ENCODE results near the gene SNED1.

Gene SNED1

DNA sequence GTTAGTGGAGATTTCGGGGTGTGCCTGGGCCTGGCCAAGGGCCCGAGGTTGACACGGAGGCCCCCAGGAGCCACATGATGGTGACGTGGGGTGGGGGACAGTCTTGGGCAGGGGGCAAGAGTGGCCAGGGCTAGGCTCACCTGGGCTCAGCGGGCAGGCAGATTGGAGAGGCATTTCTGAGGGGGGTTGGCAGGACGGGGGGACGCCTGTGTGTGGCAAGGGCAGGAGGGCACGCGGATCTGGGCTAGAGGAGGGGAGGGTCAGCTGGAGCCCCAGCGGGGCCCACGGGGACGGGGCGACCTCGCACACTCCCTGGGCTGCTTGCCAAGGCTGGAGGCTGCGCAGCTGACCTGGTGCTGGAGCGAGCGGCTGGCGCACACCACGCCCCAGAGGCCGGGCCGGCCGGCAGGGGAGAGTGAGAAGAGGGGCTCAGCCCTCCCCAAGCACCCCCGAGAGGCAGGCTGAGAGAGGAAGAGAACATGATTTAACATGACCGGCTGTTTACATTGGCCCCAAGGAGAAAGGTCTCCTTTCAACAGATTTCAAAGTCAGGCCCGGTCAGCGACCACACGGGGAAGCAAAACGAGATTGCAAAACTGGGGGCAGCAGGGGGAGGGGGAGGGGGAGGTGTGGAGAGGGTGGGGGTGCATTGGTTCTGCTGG, 38.0 kb upstream of the SNED1 start:
- DNase-seq, result no peak

- DNase-seq, result no peak
Observed at GRCh38 chr2:240960971-240961876, 37.2 kb upstream of the SNED1 start.

- DNase-seq, result no peak
Observed at GRCh38 chr2:240961910-240962299, 36.5 kb upstream of the SNED1 start.

DNA sequence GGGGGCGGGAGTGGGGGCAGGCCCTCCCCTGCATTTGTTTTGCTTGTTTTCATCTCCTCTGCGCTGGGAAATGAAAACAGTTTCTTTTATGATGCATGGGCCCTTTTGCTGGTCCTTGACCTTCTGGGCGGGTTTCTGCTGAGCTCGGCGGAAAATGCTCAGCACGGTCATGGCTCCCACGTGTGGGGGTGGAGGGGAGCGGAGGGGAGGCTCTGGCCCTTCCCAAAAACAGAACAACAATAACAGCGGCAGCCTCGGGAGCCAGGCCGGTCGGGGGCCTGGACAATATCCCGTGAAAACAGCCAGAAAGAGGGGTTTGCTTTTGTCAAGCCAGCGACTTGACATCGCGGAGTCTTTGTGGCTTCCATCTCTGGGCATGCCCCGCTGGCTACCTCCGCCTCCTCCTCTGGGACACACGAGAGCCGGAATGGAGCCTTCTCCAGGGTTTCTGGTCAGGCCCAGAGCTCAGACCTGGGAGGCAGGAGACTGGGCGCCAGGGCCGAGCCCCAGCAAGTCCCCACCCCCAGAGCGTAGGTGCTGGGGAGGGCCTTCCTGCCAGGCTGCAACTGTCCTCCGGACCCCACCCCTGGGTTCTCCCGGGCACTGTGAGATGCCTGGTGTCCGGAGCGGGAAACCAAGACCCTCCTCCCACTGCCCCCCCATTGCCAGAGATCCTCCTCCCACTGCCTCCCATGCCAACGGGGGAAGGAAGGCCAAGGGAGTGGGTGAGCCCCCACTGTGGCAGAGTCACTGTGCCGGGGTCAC, 35.9 kb upstream of the SNED1 start:
- no peak for DNase-seq

- DNase-seq, result no peak
Observed at GRCh38 chr2:240963065-240963867, 35.2 kb upstream of the SNED1 start.

DNA sequence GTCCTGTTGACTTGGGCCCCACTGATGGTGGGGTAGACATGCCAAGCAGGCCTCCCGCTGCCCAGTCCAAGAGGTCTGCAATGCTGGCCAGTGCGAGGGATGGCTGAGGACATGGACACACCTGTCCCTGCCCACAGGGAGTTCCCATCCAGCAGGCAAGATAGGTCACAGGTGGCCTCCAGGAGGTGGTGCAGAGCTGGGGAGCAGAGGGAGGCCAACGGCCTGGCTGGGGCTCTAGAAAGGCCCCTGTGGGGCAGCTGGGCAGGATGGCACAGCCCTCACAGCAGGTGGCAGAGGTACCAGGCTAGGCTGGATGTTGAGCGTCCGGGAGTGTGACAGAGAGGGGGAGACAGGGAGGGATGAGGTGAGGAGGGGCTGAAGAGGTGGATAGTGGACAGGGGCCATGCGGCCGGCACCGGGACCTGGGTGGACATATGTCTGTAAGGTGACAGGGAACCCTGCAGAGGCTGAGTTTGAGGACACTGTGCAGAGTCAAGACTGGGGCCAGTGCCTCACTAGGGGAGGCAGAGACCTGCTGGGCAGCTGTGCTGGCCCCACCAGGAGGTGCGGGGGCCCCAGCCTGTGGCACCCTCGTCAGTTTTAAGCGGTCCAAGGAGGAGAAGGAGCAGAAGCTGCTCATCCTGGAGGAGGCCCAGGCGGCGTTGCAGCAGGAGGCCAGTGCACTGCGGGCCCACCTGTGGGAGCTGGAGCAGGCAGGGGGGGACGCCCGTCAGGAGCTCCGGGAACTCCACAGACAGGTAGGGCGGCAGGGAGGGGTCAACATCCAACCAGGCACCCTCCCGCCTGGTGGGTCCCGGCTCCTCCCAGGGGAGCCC, 34.3 kb upstream of the SNED1 start:
- DNase-seq, result no peak

GRCh38 chr2:240964704-240965295, 33.6 kb upstream of the SNED1 start:
- no peak for DNase-seq

GRCh38 chr2:240965296-240965904, 33.0 kb upstream of the SNED1 start:
- DNase-seq, result no peak

DNA sequence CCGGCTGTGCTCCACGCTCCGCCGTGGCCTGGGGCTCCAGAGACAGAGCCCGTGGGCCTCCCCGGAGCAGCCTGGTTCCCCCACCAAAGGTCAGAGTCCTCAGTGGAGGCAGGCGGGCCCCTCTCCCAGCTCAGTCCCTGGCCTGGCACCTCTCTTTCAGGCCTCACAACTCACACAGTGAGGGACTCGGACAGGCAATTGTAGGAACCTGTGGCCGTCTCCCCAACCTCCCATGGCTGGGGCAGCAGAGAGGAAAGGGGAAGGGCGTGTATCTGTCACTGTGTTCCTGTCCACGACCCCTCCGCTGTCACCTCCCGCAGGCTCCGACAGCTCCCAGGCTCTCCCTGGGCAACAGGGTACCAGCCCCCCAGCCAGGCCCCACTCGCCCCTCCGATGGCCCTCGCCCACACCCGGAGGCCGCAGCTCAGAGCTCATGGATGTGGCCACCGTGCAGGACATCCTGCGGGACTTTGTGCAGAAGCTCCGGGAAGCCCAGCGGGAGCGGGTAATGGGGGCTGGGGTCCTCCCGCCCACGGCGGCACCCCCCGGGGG, 32.4 kb upstream of the SNED1 start:
- no peak for DNase-seq

DNA sequence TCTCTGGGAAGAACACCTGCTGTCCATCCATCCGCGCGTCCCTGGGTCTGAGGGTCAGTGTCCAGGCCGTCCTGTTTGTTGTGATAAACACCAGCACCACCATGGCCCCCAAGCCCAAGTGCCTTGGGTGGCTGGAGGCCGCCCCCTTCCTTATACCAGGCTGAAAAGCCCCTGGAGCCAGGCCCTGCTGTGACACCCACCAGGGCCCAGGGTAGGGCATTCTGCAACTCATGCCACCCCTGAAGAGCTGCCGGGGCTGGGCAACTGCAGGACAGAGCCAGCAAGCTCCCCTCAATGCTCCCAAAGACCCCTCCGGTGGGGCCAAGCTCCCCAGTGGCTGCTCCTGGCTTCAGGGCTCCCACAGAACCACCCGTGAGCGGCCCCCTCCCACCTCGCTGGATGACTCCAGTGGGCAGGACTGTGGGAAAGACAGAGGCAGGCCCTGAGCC, 31.9 kb upstream of the SNED1 start:
- no peak for DNase-seq

- no peak for DNase-seq
Observed at GRCh38 chr2:240966906-240967680, 31.3 kb upstream of the SNED1 start.

DNA sequence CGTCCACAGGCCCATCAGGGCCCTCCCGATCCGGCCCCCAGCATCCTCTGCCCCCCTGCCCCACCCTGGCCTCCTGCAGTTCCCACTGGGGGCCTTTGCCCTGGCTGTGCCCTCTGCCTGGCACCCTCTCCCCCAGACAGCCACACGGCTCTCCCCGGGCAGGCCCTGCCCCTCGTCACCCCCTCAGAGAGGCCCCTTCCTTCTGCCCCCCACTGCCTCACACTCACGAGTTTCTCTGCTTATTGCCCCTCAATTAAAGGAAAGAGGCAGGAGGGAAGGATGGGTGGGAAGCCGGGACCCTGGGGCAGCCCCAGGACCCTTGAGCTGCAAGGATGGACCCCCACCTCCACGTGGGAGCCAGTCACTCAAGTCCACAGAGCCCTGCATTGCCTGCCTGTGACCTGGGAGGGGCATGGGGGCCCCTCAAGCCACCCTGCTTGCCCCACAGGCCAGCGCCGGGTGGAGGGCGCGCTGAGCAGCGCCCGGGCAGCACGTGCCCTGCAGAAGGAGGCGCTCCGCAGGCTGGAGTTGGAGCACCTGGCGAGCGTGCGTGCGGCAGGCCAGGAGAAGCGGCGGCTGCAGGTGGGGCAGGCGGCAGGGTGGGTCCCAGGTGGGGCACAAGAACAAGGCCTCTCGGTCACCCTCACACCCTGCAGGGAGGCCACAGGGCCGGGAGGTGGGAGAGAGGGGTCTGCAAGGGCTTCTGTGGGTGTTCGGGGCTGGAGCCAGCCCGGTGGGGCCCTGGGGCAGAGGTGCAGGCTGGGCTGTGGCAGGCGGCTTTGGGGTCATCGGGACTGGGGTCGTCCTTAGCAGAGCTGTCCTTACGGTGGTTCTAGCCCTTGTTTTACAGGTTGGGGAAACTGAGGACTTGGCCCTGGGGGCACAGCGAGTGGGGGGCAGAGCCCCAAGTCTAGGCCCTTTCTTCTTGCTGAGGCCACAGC, 30.5 kb upstream of the SNED1 start:
- no peak for DNase-seq

- DNase-seq, result no peak
Observed at GRCh38 chr2:240968731-240969624, 29.4 kb upstream of the SNED1 start.

DNA sequence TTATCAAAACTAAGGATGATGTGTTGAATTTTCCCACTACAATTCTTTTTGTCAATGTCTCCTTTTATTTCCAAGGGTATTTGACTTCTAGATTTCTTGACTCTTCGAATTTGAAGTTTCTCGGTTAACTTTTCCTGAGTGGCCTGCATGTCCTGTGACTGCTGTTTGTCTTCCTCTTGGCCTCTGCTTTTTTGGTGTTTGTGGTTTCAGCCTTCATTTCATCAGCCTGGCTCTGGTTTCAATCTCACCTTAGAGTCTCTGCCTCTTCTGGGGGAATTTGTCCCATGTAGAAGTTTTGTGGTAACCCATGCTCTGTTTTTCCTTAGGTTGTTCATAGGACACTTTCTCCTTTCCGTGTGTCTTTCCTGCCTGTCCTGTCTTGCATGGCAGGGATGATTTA, 28.3 kb upstream of the SNED1 start:
- DNase-seq, result no peak

DNA sequence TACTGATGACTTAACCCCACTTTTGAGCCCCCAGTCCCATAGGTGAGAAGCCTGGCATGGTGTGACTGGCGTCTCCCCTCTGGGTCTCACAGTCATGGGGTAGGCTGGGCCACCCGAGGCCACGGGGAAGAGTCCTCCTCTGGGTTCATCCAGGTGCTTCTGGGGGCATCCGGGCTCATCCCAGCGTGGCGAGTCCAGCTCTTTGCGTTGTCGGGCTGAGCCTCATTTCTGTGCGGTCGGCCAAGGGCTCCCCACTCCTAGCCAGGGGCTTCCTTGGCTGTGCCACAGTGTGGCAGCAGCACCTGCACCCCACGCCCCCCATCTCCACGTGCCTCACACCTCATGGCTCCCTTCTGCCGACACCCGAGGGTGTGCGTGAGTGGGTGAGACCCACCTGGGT, 27.6 kb upstream of the SNED1 start:
- no peak for DNase-seq

GRCh38 chr2:240972201-240972600, 26.2 kb upstream of the SNED1 start:
- DNase-seq, result no peak

All from CD4-positive, alpha-beta T cell treated with Interleukin-6 for 4 hours (primary cell).